ENCODE measurements around the gene SCARB1.

SCARB1 gene

GRCh38 chr12:124790650-124791400, 72.8 kb downstream of the SCARB1 start:
- DNase-seq, result no peak

GRCh38 chr12:124788936-124789555, 74.6 kb downstream of the SCARB1 start:
- DNase-seq, result no peak

- no peak for DNase-seq
These were observed 77.4 kb downstream of the SCARB1 start for GRCh38 chr12:124786061-124786964.

- DNase-seq, result no peak
These were observed 78.6 kb downstream of the SCARB1 start for GRCh38 chr12:124784871-124785572.

DNA sequence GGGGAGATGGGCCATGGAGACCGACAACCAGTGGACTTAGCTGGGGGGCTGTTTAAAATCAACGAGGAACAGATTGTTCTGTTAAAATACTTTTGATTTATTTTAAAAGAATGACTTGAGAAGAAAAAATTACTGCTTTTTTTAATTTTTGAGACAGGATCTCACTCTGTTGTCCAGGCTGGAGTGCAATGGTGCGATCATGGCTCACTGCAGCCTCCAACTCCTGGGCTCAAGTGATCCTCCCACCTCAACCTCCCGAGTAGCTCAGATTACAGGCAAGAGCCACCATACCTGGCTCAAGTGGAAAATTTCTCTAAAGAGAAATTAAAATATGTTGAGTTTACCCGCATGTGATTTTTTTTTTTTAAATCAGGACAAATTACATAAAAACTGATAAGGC, 80.6 kb downstream of the SCARB1 start:
- no peak for DNase-seq

DNA sequence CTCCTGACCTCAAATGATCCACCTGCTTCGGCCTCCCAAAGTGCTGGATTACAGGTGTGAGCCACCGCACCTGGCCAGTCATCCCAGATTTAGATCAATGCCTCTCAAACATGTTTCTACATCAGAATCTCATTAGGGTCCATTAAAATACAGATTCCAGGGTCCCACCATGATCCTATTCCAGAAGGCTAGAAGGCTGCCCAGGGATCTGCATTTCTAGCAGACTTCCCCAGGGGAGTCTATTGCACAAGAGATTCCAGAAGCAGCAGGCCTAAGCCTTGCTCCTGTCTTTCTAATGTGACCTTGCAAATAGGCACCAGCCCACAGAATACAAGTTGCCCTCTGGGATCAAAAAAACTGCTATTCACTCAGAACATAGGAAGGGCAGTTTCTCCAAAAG, 81.5 kb downstream of the SCARB1 start:
- DNase-seq, result no peak

DNA sequence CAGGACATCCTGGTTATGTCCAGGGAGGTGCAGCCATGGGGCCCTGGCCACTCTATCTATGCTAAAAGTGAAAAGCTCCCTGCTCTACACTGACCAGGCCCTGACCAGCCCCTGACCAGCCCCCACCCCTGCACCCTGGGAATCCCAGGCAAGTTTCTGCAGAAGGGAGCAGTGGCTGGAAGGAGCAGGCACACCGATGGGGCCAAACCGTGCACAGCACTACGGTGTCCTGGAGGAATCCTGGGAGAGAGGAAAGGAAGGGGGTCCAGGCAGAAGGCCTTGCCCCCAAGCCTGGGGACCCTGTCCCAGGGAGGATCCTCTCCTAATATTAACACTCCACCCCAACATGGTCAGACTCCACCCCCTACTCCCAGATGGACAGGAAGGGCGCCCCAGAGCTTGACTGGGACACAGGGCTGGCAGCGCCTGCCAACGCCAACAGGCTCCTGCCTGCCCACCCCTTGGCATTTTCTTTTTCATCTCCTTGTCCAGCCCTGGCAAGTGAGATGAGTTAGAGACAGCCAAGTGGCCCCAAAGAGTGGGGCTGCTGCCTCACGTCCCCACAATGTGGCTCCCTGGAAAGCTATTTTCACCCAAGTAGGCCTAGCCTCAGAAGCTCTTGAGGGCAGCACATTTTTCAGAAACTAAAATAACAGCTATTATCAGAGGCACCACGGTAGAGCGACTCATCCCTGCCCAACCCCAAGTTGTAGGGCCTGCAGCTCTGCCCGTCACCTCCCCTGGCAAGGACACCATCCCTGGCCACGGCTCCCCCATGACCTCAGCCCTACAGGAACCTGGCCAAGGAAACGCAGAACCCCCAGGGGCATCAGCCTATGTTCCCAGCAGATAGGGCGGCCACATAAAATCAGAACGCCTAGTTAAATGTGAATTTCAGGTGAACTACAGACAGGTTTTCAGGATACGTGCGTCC, 82.6 kb downstream of the SCARB1 start:
- DNase-seq, result no peak

GRCh38 chr12:124780336-124780735, 83.3 kb downstream of the SCARB1 start:
- no peak for DNase-seq

GRCh38 chr12:124779161-124780141, 84.2 kb downstream of the SCARB1 start:
- DNase-seq, result no peak

DNA sequence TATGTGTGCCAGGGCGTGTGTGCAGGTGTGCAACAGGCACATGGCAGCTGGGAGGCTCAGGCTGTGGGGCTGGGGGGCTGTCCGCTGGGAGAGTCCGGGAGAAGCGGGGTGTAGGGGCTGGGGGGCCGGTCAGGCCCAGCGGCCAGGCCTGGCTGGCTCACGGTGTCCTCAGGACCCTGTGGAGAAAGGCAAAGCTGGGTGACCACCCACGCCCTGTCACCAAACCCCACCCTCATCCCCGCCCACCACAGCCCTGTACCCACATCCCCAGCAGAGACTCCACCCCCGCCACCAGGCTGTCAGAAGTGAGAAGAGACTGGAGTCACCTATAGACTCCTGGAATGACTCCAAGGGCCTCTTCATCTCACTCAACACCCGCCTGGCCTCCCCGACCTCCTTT, 85.3 kb downstream of the SCARB1 start:
- DNase-seq, result no peak

GRCh38 chr12:124777399-124778372, 86.0 kb downstream of the SCARB1 start:
- no peak for DNase-seq

- DNase-seq, result no peak
These were observed 87.5 kb downstream of the SCARB1 start for GRCh38 chr12:124776125-124776513.

DNA sequence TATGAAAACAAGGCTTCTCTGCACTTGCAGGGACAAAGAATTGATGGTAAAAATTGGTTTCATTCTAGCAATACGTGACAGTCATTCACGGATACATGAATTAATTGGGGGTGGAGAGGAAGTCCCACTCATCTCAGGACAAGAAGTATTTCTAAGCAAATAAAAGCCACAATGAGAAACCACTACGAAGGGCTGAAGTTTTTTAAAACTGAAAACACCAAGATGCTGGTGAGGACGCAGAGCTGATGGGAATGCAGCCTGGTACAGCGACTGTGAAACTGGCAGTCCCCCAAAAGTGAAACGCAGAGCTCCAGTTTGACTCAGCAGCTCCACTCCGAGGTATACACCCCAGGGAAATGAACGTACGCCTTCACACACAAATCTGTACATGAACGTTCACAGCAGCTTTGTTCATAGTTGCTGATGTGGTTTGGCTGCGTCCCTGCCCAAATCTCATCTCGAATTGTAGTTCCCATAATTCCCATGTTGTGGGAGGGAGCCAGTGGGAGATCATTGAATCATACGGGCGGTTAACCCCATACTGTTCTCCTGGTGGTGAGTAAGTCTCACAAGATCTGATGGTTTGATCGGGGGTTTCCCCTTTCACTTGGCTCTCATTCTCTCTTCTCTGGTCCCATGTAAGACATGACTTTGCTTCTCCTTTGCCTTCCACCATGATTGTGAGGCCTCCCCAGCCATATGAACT, 89.0 kb downstream of the SCARB1 start:
- no peak for DNase-seq

DNA sequence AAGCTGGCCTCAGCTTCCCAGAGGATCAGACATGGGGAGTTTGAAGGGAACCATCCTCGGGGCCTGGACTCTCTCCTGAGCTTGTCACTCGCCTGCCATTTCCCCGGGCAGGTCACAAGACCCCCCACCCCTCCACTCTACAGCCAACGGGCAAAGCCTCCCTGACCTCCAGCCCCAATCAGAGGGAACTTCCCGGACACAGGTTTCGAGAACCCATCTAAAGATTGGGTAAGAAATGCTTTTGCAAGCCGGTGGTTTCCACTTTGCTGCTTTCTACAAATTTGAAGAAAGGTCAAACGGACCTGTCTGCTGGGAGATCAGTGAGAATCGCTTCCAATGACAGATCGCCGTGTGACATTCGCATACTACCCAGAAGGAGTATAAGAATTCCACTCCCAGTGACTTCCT, 89.6 kb downstream of the SCARB1 start:
- DNase-seq, result no peak

GRCh38 chr12:124772289-124773170, 91.1 kb downstream of the SCARB1 start:
- no peak for DNase-seq

DNA sequence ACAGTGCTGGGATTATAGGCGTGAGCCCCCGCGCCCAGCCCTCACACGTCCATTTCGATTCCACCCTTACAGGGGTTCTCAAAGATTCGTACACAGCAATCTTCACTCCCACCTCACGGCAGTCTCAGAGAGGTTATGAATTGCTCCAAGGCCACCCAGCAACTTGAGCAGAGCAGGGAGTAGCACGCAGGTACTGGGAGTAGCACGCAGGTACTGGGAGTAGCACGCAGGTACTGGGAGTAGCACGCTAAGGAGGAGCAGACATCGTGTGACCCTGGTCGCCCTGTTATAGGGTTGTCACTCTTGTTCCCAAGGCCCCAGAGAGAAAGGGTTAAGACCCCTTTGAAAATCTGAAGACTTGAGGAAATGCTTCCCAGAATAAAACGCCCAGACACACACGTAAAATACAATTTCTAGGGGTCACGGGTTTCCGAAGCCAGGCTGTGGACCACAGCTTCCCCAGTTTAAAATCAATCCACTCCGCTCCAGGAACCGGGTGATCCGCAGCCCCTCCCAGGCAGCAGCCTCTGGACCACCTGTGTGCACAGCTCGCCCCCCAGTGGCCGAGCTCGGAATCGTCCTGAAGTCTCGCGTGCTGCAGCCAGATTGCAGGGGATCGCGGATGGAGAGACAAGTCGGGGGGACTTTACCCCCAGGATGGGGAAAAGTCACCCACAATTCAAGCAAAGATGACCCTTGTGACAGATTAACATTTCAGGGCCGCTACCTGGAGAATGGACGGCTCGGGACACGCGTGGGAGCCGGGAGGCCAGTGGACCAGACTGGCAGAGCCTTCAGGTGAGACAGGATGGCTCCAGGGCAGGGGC, 92.0 kb downstream of the SCARB1 start:
- DNase-seq, result no peak

DNA sequence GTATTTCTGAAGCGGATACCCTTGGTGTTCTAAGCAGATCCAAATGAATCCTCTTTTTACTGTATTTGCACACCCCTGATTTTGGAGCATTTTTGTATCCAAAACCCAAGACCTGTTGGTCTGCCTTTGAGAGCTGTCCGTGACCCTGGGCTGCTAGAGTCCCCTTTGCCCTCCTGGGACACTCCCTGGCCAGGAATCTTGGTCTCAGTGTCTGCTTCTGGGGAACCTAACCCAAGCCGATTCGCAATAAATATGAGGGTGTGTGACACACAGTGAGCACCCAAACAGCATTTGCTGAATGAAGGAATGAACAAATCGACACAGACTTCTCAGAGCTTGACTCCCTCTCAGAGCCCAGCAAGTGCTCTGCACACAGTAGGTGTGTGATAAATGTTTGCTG, 92.9 kb downstream of the SCARB1 start:
- DNase-seq, result no peak

Measured in cortex of kidney (tissue), 1 donor.